ENCODE data around the gene FRAS1. TPM values are rescaled to one million over a fixed set of nuclear protein-coding genes. Genes with fewer than 3 reads are reported as not detected.

The FRAS1 gene
- total RNA-seq, 2 experiments from 2014 or later: not detected

DNA sequence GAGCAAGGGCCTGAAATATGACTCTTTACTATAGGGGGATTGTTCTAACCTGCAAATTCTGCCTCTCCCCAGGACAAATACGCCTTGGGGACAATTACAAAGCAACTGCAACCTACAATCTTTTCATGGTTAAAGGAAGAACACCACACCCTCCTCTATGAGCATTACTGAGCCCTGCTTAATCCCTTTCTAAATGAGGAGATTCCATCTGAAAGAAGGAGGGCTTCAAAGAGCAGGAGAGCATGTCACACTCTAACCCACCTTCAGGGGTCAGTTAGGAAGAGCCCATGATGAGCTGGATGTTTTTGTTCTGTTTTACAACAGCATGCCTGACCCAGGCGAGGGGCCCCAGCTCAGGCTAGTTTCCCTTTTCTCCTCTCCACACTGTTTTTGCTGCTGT lies 360.5 kb downstream of the FRAS1 start:
- Mint-ChIP-seq H3K9me3 (no peaks in the 10 kb centered on the region), H3K4me3 (no peak overlapping the region), H3K36me3 (ENCODE audit: low read depth) (no peaks in the 10 kb centered on the region), H3K27me3 (peaks cover 17% of the 10 kb centered on the region), H3K27ac (no peak overlapping the region), H3K4me1 (ENCODE audit: low read depth) (no peaks in the 10 kb centered on the region)
- Histone ChIP-seq H3K36me3 (ENCODE audit: insufficient read depth, low read length) (no peaks in the 10 kb centered on the region), H3K27me3 (ENCODE audit: control insufficient read depth in 1 of 2, insufficient read depth in 2 of 2, low read length in 2 of 2) (peaks cover 5 to 11% of the 10 kb centered on the region in 2 experiments), H3K9me3 (ENCODE audit: control insufficient read depth in 1 of 2, insufficient read depth in 1 of 2, low read length in 2 of 2) (no peaks in the 10 kb centered on the region), H3K27ac (ENCODE audit: low read depth in 1 of 2, low read length in 2 of 2) (no peak overlapping the region), H3K4me1 (ENCODE audit: insufficient read depth, low read length) (no peaks in the 10 kb centered on the region), H3K4me3 (ENCODE audit: low read length) (no peak overlapping the region)
- DNase-seq (no peak), ATAC-seq (ENCODE audit: poor library complexity) (no peak)
- CTCF ChIA-PET: no interaction called here
- TF ChIP-seq, protein P1, sequence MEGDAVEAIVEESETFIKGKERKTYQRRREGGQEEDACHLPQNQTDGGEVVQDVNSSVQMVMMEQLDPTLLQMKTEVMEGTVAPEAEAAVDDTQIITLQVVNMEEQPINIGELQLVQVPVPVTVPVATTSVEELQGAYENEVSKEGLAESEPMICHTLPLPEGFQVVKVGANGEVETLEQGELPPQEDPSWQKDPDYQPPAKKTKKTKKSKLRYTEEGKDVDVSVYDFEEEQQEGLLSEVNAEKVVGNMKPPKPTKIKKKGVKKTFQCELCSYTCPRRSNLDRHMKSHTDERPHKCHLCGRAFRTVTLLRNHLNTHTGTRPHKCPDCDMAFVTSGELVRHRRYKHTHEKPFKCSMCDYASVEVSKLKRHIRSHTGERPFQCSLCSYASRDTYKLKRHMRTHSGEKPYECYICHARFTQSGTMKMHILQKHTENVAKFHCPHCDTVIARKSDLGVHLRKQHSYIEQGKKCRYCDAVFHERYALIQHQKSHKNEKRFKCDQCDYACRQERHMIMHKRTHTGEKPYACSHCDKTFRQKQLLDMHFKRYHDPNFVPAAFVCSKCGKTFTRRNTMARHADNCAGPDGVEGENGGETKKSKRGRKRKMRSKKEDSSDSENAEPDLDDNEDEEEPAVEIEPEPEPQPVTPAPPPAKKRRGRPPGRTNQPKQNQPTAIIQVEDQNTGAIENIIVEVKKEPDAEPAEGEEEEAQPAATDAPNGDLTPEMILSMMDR (IDR thresholded peaks at IDR 0.05): no peak
- intact Hi-C loops (cut with DNase I, micrococcal nuclease): no loop called here
- POLR2A ChIA-PET: no interaction called here

DNA sequence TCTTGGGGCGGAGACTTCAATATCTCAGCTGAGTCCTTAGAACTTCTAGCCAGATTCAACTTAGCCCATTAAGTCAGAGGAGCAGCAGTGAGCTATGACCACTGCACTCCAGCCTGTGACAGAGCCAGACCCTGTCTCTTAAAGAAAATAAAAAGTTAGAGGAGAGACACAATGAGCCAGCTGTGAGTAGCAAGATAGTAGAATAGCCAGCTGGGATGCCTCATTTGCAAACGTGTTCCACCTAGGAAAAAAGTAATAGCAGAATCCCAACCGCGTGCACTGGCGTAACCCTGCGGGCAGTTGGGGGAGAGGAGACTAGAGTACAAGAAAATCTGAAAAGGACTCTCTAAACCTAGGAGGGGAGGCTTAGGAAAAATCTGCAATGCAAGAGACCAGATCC lies 361.3 kb downstream of the FRAS1 start:
- CTCF ChIA-PET: no interaction called here
- H3K27me3 Mint-ChIP-seq: peaks cover 19% of the 10 kb centered on the region
- no peak overlapping the region for H3K4me3 ChIP-seq (ENCODE audit: low read length)

GRCh38 chr4:78423790-78424189 lies 366.7 kb downstream of the FRAS1 start:
- intact Hi-C loops (cut with DNase I, micrococcal nuclease): no loop called here
- POLR2A ChIA-PET: no interaction called here
- no peaks in the 10 kb centered on the region for H3K36me3 Mint-ChIP-seq (ENCODE audit: low read depth)

More for the DNA sequence above, 361.3 kb downstream of the FRAS1 start:
- no peaks in the 10 kb centered on the region for H3K9me3 ChIP-seq (ENCODE audit: control insufficient read depth in 1 of 2, insufficient read depth in 1 of 2, low read length in 2 of 2)
- DNase-seq: no peak
- ATAC-seq (ENCODE audit: poor library complexity): no peak
- H3K36me3 ChIP-seq (ENCODE audit: insufficient read depth, low read length): no peaks in the 10 kb centered on the region
- H3K27me3 ChIP-seq (ENCODE audit: control insufficient read depth in 1 of 2, insufficient read depth in 2 of 2, low read length in 2 of 2): peaks cover 3 to 11% of the 10 kb centered on the region in 2 experiments
- Mint-ChIP-seq H3K36me3 (ENCODE audit: low read depth) (no peaks in the 10 kb centered on the region), H3K9me3 (no peaks in the 10 kb centered on the region), H3K4me1 (ENCODE audit: low read depth) (no peaks in the 10 kb centered on the region), H3K4me3 (no peak overlapping the region), H3K27ac (no peak overlapping the region)
- no peaks in the 10 kb centered on the region for H3K4me1 ChIP-seq (ENCODE audit: insufficient read depth, low read length)
- TF ChIP-seq, protein P1 (IDR thresholded peaks at IDR 0.05): no peak
- POLR2A ChIA-PET: no interaction called here
- intact Hi-C loops (cut with DNase I, micrococcal nuclease): no loop called here
- no peak overlapping the region for H3K27ac ChIP-seq (ENCODE audit: low read depth in 1 of 2, low read length in 2 of 2)

More at GRCh38 chr4:78423790-78424189, 366.7 kb downstream of the FRAS1 start:
- CTCF ChIA-PET: no interaction called here
- Histone ChIP-seq H3K27me3 (ENCODE audit: control insufficient read depth in 1 of 2, insufficient read depth in 2 of 2, low read length in 2 of 2) (peaks cover 6 to 8% of the 10 kb centered on the region in 2 experiments), H3K4me1 (ENCODE audit: insufficient read depth, low read length) (no peaks in the 10 kb centered on the region), H3K36me3 (ENCODE audit: insufficient read depth, low read length) (no peaks in the 10 kb centered on the region), H3K4me3 (ENCODE audit: low read length) (no peak overlapping the region), H3K27ac (ENCODE audit: low read depth in 1 of 2, low read length in 2 of 2) (no peak overlapping the region), H3K9me3 (ENCODE audit: control insufficient read depth in 1 of 2, insufficient read depth in 1 of 2, low read length in 2 of 2) (no peaks in the 10 kb centered on the region)
- H3K27me3 Mint-ChIP-seq: peaks cover 15% of the 10 kb centered on the region
- no peaks in the 10 kb centered on the region for H3K9me3 Mint-ChIP-seq
- DNase-seq: no peak
- no peak for ATAC-seq (ENCODE audit: poor library complexity)
- H3K27ac Mint-ChIP-seq: no peak overlapping the region
- H3K4me1 Mint-ChIP-seq (ENCODE audit: low read depth): no peaks in the 10 kb centered on the region
- no peak overlapping the region for H3K4me3 Mint-ChIP-seq
- TF ChIP-seq, protein P1 (IDR thresholded peaks at IDR 0.05): no peak

All from CD4-positive, alpha-beta T cell (primary cell).